Brain microvascular endothelial cell (primary cell): Measurements from ENCODE around the gene CCDC15.
"Not testable (repeated sequence)": the region's sequence is repeated elsewhere in the genome, so short reads cannot be mapped to it uniquely, and the experiment has no call there.

Source experiments
- DNase-seq: peaks from one replicate; pipeline ENCODE4 v3.0.0-alpha.2; 2020
- H3K27ac ChIP-seq: fragments of 250-450 bp; sonication (Bioruptor Pico); 2 replicates; pipeline ENCODE4 v1.5.1; 2020; ENCODE audit warnings: mild to moderate bottlenecking, moderate library complexity
- H3K27me3 ChIP-seq: fragments of 250-450 bp; sonication (Bioruptor Pico); replicated peaks from 2 replicates; pipeline ENCODE4 v1.5.1; 2020; ENCODE audit warnings: mild to moderate bottlenecking
- H3K36me3 ChIP-seq: fragments of 250-450 bp; sonication (Bioruptor Pico); replicated peaks from 2 replicates; pipeline ENCODE4 v1.5.1; 2020; ENCODE audit warnings: mild to moderate bottlenecking
- H3K4me3 ChIP-seq: 2 replicates; pipeline ENCODE4 v1.5.1; 2011; ENCODE audit warnings: low read depth, mild to moderate bottlenecking, control low read depth, low read length, moderate library complexity
- CTCF ChIP-seq: IDR thresholded peaks from 2 replicates; pipeline ENCODE4 v1.5.1; 2011; ENCODE audit warnings: low read depth, mild to moderate bottlenecking, moderate library complexity, low read length, control low read depth, inconsistent platforms; ENCODE audit errors: missing control alignments
- in situ Hi-C: cut with HindIII; loops from 2 replicates; pipeline ENCODE4 v1.10.0; 2017; ENCODE audit warnings: low sequenced_read_pairs, low pct_ligation_motif_present

Gene CCDC15

GRCh38 chr11:124951341-124951740, 2.7 kb upstream of the CCDC15 start:
- Histone ChIP-seq H3K36me3 (no peaks in the 10 kb centered on the region), H3K4me3 (no peak overlapping the region), H3K27me3 (no peaks in the 10 kb centered on the region), H3K27ac (no peak overlapping the region)
- no peak for DNase-seq
- in situ Hi-C loops = loop anchor here (25.0 kb wide), 2 partner anchors 186 to 461 kb away; no protein-coding TSS in a partner anchor
- no peak for TF ChIP-seq CTCF

GRCh38 chr11:124954590-124954955, 571 bp downstream of the CCDC15 start:
- no peak overlapping the region for H3K27ac ChIP-seq
- no peaks in the 10 kb centered on the region for H3K27me3 ChIP-seq
- in situ Hi-C loops = loop anchor here (25.0 kb wide), 2 partner anchors 183 to 458 kb away; no protein-coding TSS in a partner anchor
- no peak for TF ChIP-seq CTCF
- peak overlapping the region; percentile 75 for H3K4me3 ChIP-seq
- DNase-seq = no peak
- no peaks in the 10 kb centered on the region for H3K36me3 ChIP-seq

DNA sequence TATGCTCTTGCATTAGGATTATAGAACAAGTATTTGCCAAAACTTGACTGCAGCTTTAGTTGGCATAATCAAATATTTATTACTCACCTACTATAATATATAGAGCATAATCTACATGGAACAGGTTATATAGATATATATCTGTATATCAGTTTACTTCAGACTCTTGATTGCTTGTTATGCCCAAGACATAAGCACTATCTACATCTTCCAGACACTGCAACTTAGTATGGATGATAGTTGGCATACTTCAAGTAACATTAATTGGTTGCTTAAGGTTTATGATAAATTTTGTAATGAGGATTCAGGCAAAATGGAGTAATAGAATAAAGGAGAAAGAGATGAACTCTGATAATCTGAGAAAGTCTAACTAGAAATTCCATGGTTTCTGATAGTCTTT, 1.0 kb downstream of the CCDC15 start:
- Histone ChIP-seq H3K27ac (no peak overlapping the region), H3K36me3 (no peaks in the 10 kb centered on the region), H3K4me3 (no peak overlapping the region), H3K27me3 (no peaks in the 10 kb centered on the region)
- no peak for DNase-seq
- TF ChIP-seq CTCF = no peak
- in situ Hi-C loops = loop anchor here (25.0 kb wide), 2 partner anchors 182 to 457 kb away; no protein-coding TSS in a partner anchor

GRCh38 chr11:124961972-124962609, 8.1 kb downstream of the CCDC15 start:
- Histone ChIP-seq H3K27me3 (no peaks in the 10 kb centered on the region), H3K27ac (no peak overlapping the region), H3K4me3 (no peak overlapping the region), H3K36me3 (no peaks in the 10 kb centered on the region)
- peak; percentile 78 for DNase-seq
- in situ Hi-C loops = loop anchor here (25.0 kb wide), 2 partner anchors 175 to 450 kb away; no protein-coding TSS in a partner anchor
- TF ChIP-seq CTCF = peak; percentile 63

GRCh38 chr11:124968197-124968596, 14.2 kb downstream of the CCDC15 start:
- H3K27ac ChIP-seq, H3K27me3 ChIP-seq, DNase-seq, H3K4me3 ChIP-seq, H3K36me3 ChIP-seq: not testable (repeated sequence)
- in situ Hi-C loops = loop anchor here (25.0 kb wide), 2 partner anchors 169 to 444 kb away; no protein-coding TSS in a partner anchor

- Histone ChIP-seq H3K27me3 (no peaks in the 10 kb centered on the region), H3K27ac (no peak overlapping the region), H3K36me3 (no peaks in the 10 kb centered on the region), H3K4me3 (no peak overlapping the region)
- TF ChIP-seq CTCF = peak; percentile 24
- DNase-seq = peak; percentile 6
- in situ Hi-C loops = loop anchor here (25.0 kb wide), 2 partner anchors 166 to 441 kb away; no protein-coding TSS in a partner anchor
These were observed 16.9 kb downstream of the CCDC15 start for GRCh38 chr11:124970925-124971324.
